ENCODE results near the gene CFAP97D1.
A peak's percentile ranks its signal among the peaks of the same experiment; 100 is the strongest.

Gene CFAP97D1

GRCh38 chr17:43830510-43831140, 50.4 kb downstream of the CFAP97D1 start:
- no peak for DNase-seq

GRCh38 chr17:43831633-43832032, 51.4 kb downstream of the CFAP97D1 start:
- DNase-seq: no peak

GRCh38 chr17:43832168-43832975, 52.1 kb downstream of the CFAP97D1 start:
- DNase-seq: peak; percentile 50

GRCh38 chr17:43832976-43833829, 53.0 kb downstream of the CFAP97D1 start, which contains the start of gene MPP3:
TSS of gene MPP3 (minus strand) at chr17:43833146. CDS start at chr17:43831906, 1,240 bp downstream.
- DNase-seq: peak; percentile 80

- no peak for DNase-seq
Observed at GRCh38 chr17:43834106-43834505, 53.9 kb downstream of the CFAP97D1 start.
